GM21423 (cell line): Measurements from ENCODE around the gene HIGD2A.
"Not testable (repeated sequence)": the region's sequence is repeated elsewhere in the genome, so short reads cannot be mapped to it uniquely, and the experiment has no call there.

Experiments used
- ATAC-seq: cut with Tn5 transposase; IDR thresholded peaks from one replicate; pipeline ENCODE4 v1.9.1; 2021; ENCODE audit warnings: mild to moderate bottlenecking, moderate library complexity; ENCODE audit not compliant: unreplicated experiment

Gene HIGD2A

GRCh38 chr5:176394096-176394495, 5.5 kb downstream of the HIGD2A start:
- no peak for ATAC-seq

GRCh38 chr5:176394881-176395675, 6.5 kb downstream of the HIGD2A start:
- no peak for ATAC-seq

GRCh38 chr5:176396330-176396729, 7.8 kb downstream of the HIGD2A start:
- ATAC-seq: no peak

GRCh38 chr5:176397736-176398420, 9.3 kb downstream of the HIGD2A start:
- no peak for ATAC-seq

GRCh38 chr5:176400382-176401156, 12.0 kb downstream of the HIGD2A start:
- no peak for ATAC-seq

GRCh38 chr5:176401281-176402205, 13.0 kb downstream of the HIGD2A start:
- ATAC-seq: no peak

- no peak for ATAC-seq
Observed at GRCh38 chr5:176405656-176406435, 17.3 kb downstream of the HIGD2A start.

- ATAC-seq: no peak
Observed at GRCh38 chr5:176406436-176407052, 18.0 kb downstream of the HIGD2A start.

GRCh38 chr5:176407456-176408251, 19.1 kb downstream of the HIGD2A start:
- ATAC-seq: no peak

- ATAC-seq: not testable (repeated sequence)
Observed at GRCh38 chr5:176408252-176408573, 19.7 kb downstream of the HIGD2A start.

- no peak for ATAC-seq
Observed at GRCh38 chr5:176408590-176408989, 20.0 kb downstream of the HIGD2A start.

GRCh38 chr5:176409765-176410164, 21.2 kb downstream of the HIGD2A start:
- ATAC-seq: no peak

GRCh38 chr5:176410486-176411180, 22.1 kb downstream of the HIGD2A start:
- no peak for ATAC-seq

GRCh38 chr5:176412517-176413254, 24.1 kb downstream of the HIGD2A start:
- no peak for ATAC-seq

- no peak for ATAC-seq
Observed at GRCh38 chr5:176413255-176413565, 24.7 kb downstream of the HIGD2A start.

GRCh38 chr5:176413709-176414191, 25.2 kb downstream of the HIGD2A start:
- ATAC-seq: no peak

GRCh38 chr5:176414704-176415103, 26.2 kb downstream of the HIGD2A start:
- no peak for ATAC-seq
